Fibroblast of skin of left quadriceps (primary cell): Measurements from ENCODE around the gene OR2T12.
"Not testable (repeated sequence)": the region's sequence is repeated elsewhere in the genome, so short reads cannot be mapped to it uniquely, and the experiment has no call there.

Experiments
- DNase-seq, 2 experiments: peaks; one replicate each; pipeline ENCODE4 v3.0.0-alpha.2; 2013; ENCODE audit warnings: low read depth in 2 of 2

Gene OR2T12, protein sequence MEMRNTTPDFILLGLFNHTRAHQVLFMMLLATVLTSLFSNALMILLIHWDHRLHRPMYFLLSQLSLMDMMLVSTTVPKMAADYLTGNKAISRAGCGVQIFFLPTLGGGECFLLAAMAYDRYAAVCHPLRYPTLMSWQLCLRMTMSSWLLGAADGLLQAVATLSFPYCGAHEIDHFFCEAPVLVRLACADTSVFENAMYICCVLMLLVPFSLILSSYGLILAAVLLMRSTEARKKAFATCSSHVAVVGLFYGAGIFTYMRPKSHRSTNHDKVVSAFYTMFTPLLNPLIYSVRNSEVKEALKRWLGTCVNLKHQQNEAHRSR

DNA sequence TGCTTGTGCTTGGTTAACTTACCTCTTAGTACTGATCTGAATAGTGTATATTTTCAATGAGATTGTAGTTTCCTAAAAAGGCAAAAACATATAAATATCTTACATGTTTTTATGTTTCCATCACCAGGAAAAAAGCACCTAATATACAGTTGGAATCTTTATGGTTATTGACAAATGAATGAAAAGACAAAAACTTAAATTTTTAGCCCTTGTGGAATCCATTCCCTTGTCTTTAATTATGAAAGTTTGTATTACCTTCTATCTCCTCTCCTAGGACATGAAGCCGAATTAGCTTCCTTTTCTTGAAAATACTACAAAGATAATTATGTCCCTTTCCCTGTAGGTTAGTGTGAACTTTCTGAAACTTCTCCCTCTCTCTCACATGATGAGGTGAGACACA, at the start of gene OR2T12:
Gene OR2T12, minus strand, starts transcription at position 101 of the 400 bp plus-strand sequence. CDS start 7,846 bp downstream, outside the sequence.
- DNase-seq, result no peak

DNA sequence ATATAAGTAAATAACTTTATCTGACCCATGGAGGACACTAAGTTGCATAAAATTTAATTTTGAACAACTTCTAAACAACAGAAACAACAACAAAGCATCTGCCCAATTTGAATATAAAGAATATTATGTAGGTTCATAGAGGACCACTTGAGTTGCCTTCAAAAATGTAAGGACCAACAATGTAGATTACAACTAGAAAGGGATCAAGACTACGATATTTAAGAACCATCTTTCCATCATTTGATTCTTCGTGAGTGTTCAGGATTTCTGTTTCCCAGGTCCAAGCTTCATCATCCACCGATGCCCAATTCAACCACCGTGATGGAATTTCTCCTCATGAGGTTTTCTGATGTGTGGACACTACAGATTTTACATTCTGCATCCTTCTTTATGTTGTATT, 45.3 kb upstream of the OR2T12 start, which contains the start of gene OR14C36:
Gene OR14C36, plus strand, starts transcription at position 301 of the 400 bp plus-strand sequence. Its CDS starts 0 bp downstream, at position 301.
- no peak for DNase-seq

DNA sequence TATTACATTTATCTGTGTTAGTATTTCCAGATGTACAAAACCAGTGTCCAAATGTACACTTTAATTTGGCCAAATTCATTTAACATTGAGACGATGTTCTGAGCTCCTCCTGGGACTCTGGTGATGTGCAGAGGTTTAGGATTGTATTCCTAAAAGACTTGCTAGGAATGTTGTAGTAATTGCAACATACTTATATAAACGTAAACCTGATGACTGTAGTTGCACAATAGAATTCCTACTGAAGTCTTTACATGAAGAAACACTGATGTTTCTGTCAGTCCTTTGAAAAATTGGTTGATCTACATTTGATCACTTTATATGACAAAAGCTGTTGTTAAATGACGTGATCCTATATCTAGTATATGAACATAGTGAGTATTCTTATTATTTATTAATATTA, 40.2 kb upstream of the OR2T12 start:
- DNase-seq, result no peak

GRCh38 chr1:248324468-248324867, 21.2 kb upstream of the OR2T12 start, which contains the start of gene OR2M7:
TSS of gene OR2M7 (minus strand) at chr1:248324568. CDS start at chr1:248324568, 0 bp downstream.
- no peak for DNase-seq

DNA sequence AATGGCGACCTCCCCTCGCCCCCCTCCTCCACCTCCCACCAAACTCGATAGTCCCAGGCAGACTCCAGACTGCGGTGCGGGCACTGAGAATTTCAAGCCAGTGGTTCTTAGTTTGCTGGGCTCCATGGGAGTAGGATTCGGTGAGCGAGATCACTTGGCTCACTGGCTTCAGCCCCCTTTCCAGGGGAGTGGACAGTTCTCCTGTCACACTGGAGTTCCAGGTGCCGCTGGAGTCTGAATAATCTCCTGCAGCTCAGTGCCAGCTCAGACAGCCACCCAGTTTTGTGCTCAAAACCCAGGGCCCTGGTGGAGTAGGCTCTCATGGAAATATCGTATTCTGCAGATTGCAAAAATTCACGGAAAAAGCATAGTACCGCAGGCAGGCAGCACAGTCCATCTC, 13.6 kb upstream of the OR2T12 start:
- no peak for DNase-seq

- not testable (repeated sequence) for DNase-seq
Observed at GRCh38 chr1:248306740-248307139, 3.5 kb upstream of the OR2T12 start.

DNA sequence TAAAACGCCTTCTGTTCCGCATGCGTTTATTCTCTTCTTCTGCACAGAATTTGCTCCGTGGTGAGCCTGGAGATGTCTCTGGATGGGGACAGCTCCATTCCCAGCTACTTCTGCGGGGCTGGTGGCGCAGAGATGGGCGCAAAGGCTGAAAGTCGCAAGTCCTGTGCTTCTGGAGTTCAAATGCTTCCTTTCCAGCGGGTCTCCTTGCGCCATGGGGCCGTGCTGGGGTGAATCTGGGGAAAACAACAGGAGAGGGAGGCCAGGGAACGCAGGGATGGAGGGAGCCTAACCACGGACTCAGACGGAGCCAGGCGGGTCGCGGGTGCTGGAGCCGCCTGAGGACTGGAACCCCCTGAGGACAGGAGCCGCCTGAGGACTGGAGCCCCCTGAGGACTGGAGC, 2.9 kb upstream of the OR2T12 start:
- DNase-seq, result no peak

- DNase-seq, result not testable (repeated sequence)
Observed at GRCh38 chr1:248305672-248306071, 2.4 kb upstream of the OR2T12 start.

DNA sequence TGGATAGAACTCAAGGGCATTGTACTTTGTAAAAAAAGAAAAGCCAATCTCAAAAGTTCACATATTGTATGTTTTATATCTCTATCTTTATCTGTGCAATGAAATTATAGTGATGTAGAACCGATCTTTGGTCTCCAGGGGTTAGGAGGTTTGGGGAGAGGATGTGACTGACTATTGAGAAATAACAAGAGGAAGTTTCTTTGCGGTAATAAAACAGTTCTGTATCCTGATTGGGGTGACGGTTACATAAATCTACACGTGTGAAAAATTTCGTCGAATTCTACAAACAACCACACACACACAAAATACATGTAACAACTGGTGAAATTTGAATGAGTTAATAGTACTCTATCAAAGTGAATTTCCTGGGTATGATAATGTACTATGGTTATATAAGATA, 14.8 kb downstream of the OR2T12 start:
- DNase-seq, result no peak

DNA sequence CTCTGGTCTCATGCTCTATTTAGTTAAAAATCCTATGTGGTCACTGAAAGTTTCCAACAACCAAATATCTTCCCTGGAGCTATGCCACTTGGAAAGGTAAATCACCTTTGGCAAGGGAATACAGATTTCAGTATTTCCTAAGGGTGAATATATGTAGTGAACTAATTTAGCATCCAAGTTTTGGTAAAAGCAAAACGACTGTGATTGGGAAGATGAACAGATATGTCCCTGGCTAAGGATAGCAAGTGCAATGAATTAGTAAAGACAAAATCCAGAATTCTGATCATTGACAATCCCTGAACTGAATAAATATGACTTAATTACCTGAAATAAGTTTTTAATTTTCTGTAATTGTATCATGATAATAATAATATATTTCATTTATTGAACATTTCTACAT, 25.3 kb downstream of the OR2T12 start, which contains the start of gene OR2T33:
Gene OR2T33, minus strand, starts transcription at position 101 of the 400 bp plus-strand sequence. CDS start 4,162 bp downstream, outside the sequence.
- no peak for DNase-seq

DNA sequence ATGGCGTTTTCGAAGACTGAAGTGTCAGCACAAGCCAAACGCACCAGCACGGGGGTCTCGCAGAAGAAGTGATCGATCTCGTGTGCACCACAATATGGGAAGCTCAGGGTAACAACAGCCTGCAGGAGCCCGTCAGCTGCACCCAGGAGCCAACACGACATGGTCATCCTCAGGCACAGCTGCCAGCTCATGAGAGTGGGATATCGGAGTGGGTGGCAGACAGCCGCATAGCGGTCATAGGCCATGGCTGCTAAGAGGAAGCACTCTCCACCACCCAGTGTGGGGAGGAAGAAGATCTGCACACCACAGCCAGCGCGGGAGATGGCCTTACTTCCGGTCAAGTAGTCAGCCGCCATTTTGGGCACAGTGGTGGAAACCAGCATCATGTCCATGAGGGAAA, 30.0 kb downstream of the OR2T12 start:
- DNase-seq, result not testable (repeated sequence)

- DNase-seq, result no peak
Observed at GRCh38 chr1:248268178-248268577, 35.0 kb downstream of the OR2T12 start.

DNA sequence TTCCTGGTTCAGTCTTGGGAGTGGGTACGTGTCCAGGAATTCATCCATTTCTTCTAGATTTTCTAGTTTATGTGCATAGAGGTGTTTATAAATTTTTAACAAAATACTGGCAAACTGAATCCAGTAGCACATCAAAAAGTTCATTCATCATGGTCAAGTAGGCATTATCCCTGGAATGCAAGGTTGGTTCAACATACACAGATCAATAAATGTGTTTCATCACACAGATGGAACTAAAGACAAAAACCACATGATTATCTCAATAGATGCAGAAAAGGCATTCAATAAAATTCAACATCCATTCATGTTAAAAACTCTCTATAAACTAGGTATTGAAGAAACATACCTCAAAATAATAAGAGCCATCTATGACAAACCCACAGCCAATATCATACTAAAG, 43.9 kb downstream of the OR2T12 start:
- DNase-seq, result not testable (repeated sequence)

DNA sequence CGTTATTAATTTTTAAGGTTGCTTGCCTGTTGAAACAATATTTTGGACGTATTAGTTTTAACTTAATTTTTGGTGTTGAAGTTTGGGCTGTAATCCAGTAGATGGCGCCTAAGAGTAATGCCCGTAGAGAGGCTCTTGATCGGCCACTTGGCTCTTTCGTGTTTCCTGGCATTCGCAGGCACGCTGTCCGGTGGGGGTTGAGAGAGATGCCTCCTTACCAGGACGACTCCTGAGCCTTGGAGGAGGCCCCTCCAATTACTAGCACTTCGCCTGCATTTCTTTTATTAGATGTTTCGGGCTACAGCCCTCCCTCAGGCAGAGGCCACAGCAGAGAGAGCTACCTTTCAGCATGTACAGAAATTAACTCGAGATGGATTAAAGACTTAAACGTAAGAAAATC, 60.0 kb downstream of the OR2T12 start:
- DNase-seq, result no peak
